NCI-H2227 (cell line): ENCODE results near the gene CHCHD4.
"Not testable (repeated sequence)": the region's sequence is repeated elsewhere in the genome, so short reads cannot be mapped to it uniquely, and the experiment has no call there.

Source experiments
- DNase-seq: peaks from one replicate; lab custom pipeline; 2025; ENCODE audit not compliant: unreplicated experiment; lab: John Stamatoyannopoulos, UW

The CHCHD4 gene

GRCh38 chr3:14120921-14121448 lies 3.7 kb downstream of the CHCHD4 start:
- not testable (repeated sequence) for DNase-seq

- DNase-seq: no peak
These were observed 4.4 kb downstream of the CHCHD4 start for GRCh38 chr3:14120111-14120920.

GRCh38 chr3:14119651-14120050 lies 5.0 kb downstream of the CHCHD4 start:
- no peak for DNase-seq

GRCh38 chr3:14118400-14119381 lies 6.0 kb downstream of the CHCHD4 start:
- no peak for DNase-seq

GRCh38 chr3:14117468-14118399 lies 6.9 kb downstream of the CHCHD4 start:
- no peak for DNase-seq

- no peak for DNase-seq
These were observed 10.6 kb downstream of the CHCHD4 start for GRCh38 chr3:14113965-14114635.

GRCh38 chr3:14110699-14111098 lies 14.0 kb downstream of the CHCHD4 start:
- DNase-seq: no peak

- not testable (repeated sequence) for DNase-seq
These were observed 14.8 kb downstream of the CHCHD4 start for GRCh38 chr3:14109821-14110220.

GRCh38 chr3:14097616-14098391 lies 26.9 kb downstream of the CHCHD4 start:
- no peak for DNase-seq

GRCh38 chr3:14096742-14097141 lies 27.9 kb downstream of the CHCHD4 start:
- DNase-seq: no peak

- DNase-seq: no peak
These were observed 30.8 kb downstream of the CHCHD4 start for GRCh38 chr3:14093831-14094230.

- no peak for DNase-seq
These were observed 32.2 kb downstream of the CHCHD4 start for GRCh38 chr3:14092464-14092863.

GRCh38 chr3:14091959-14092358 lies 32.7 kb downstream of the CHCHD4 start:
- DNase-seq: not testable (repeated sequence)

GRCh38 chr3:14087461-14087860 lies 37.2 kb downstream of the CHCHD4 start:
- not testable (repeated sequence) for DNase-seq

- no peak for DNase-seq
These were observed 42.5 kb downstream of the CHCHD4 start for GRCh38 chr3:14082108-14082657.

- no peak for DNase-seq
These were observed 47.4 kb downstream of the CHCHD4 start for GRCh38 chr3:14077310-14077709.

- DNase-seq: not testable (repeated sequence)
These were observed 49.4 kb downstream of the CHCHD4 start for GRCh38 chr3:14075233-14075632.

- DNase-seq: no peak
These were observed 59.8 kb downstream of the CHCHD4 start for GRCh38 chr3:14064910-14065309.

GRCh38 chr3:14063152-14063551 lies 61.5 kb downstream of the CHCHD4 start:
- no peak for DNase-seq
